RWPE2 (cell line): ENCODE measurements around the gene STAT3.

Experiments
- ATAC-seq: fragments of 200-7000 bp; cut with Tn5 transposase; 3 replicates; pipeline ENCODE4 v1.9.1; 2021; ENCODE audit warnings: low read depth
- DNase-seq: peaks from one replicate; pipeline ENCODE4 v3.0.0-alpha.2; 2020; ENCODE audit warnings: low spot score
- H3K27ac ChIP-seq: fragments of 450-650 bp; 2 replicates; pipeline ENCODE4 v1.5.1; 2017; ENCODE audit warnings: mild to moderate bottlenecking; ENCODE audit not compliant: poor library complexity, severe bottlenecking
- H3K27me3 ChIP-seq: fragments of 250-450 bp; sonication (Bioruptor Pico); 2 replicates; pipeline ENCODE4 v1.5.1; 2021; ENCODE audit warnings: mild to moderate bottlenecking, moderate library complexity; ENCODE audit not compliant: insufficient read depth, poor library complexity, severe bottlenecking
- H3K36me3 ChIP-seq: fragments of 250-450 bp; sonication (Bioruptor Pico); 2 replicates; pipeline ENCODE4 v1.5.1; 2020; ENCODE audit warnings: low read depth, mild to moderate bottlenecking, moderate library complexity
- H3K4me1 ChIP-seq: fragments of 250-450 bp; sonication (Bioruptor Pico); 2 replicates; pipeline ENCODE4 v1.5.1; 2021; ENCODE audit warnings: mild to moderate bottlenecking, moderate library complexity; ENCODE audit not compliant: insufficient read depth, poor library complexity, severe bottlenecking
- H3K4me3 ChIP-seq: fragments of 250-450 bp; sonication (Bioruptor Pico); 2 replicates; pipeline ENCODE4 v1.5.1; 2021; ENCODE audit warnings: mild to moderate bottlenecking, moderate library complexity; ENCODE audit not compliant: severe bottlenecking
- H3K9me3 ChIP-seq: fragments of 250-450 bp; sonication (Bioruptor Pico); 2 replicates; pipeline ENCODE4 v1.5.1; 2021; ENCODE audit warnings: mild to moderate bottlenecking, moderate library complexity; ENCODE audit not compliant: severe bottlenecking
- CTCF ChIP-seq: fragments of 450-650 bp; IDR thresholded peaks from one replicate; pipeline ENCODE4 v1.5.1; 2017; ENCODE audit warnings: mild to moderate bottlenecking, moderate library complexity; ENCODE audit not compliant: poor library complexity, severe bottlenecking

Gene STAT3

GRCh38 chr17:42346481-42346880 lies 41.8 kb downstream of the STAT3 start:
- H3K36me3 ChIP-seq = peaks cover 42% of the 10 kb centered on the region
- H3K4me1 ChIP-seq = peaks cover 7% of the 10 kb centered on the region
- no peak overlapping the region for H3K27ac ChIP-seq
- no peak for ATAC-seq
- no peak for DNase-seq
- H3K27me3 ChIP-seq = no peaks in the 10 kb centered on the region
- no peak for TF ChIP-seq CTCF
- H3K4me3 ChIP-seq = no peak overlapping the region
- no peaks in the 10 kb centered on the region for H3K9me3 ChIP-seq

- DNase-seq = no peak
- no peak for TF ChIP-seq CTCF
- no peak overlapping the region for H3K4me3 ChIP-seq
- H3K9me3 ChIP-seq = no peaks in the 10 kb centered on the region
- peaks cover 50% of the 10 kb centered on the region for H3K36me3 ChIP-seq
- H3K4me1 ChIP-seq = peaks cover 7% of the 10 kb centered on the region
- no peak for ATAC-seq
- H3K27me3 ChIP-seq = no peaks in the 10 kb centered on the region
- H3K27ac ChIP-seq = no peak overlapping the region
These were observed 42.7 kb downstream of the STAT3 start for GRCh38 chr17:42345396-42346073.

- DNase-seq = no peak
- Histone ChIP-seq H3K9me3 (no peaks in the 10 kb centered on the region), H3K4me1 (peaks cover 3% of the 10 kb centered on the region), H3K36me3 (peaks cover 68% of the 10 kb centered on the region), H3K4me3 (no peak overlapping the region), H3K27ac (no peak overlapping the region), H3K27me3 (no peaks in the 10 kb centered on the region)
- TF ChIP-seq CTCF = no peak
- ATAC-seq = no peak
These were observed 45.8 kb downstream of the STAT3 start for GRCh38 chr17:42342242-42343008.

- DNase-seq = no peak
- Histone ChIP-seq H3K27me3 (no peaks in the 10 kb centered on the region), H3K9me3 (no peaks in the 10 kb centered on the region), H3K4me3 (no peak overlapping the region), H3K36me3 (peaks cover 76% of the 10 kb centered on the region), H3K4me1 (no peaks in the 10 kb centered on the region), H3K27ac (no peak overlapping the region)
- TF ChIP-seq CTCF = no peak
- ATAC-seq = no peak
These were observed 46.7 kb downstream of the STAT3 start for GRCh38 chr17:42341568-42341967.

DNA sequence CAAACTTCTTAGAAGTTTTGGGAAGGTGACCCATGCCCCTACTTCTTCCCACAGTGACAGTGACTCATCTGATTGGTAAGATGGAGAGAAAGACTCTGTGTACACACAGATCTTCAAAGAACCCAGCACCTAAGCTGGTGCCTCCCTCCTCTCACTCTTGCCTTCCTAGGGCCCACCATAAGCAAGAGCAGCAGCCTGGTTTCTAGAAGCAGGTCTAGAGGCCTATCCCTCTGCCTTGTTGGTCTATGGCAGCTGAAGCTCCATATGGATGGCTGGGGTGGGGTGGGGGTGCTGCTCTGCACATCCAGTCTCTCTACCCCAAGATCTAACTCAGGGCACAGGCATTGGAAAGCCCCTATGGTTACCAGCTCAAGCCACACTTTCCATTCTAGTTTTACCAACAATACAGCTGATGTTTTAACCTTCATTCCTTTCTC lies 47.5 kb downstream of the STAT3 start:
- ATAC-seq (no peak), DNase-seq (no peak)
- Histone ChIP-seq H3K27ac (no peak overlapping the region), H3K9me3 (no peaks in the 10 kb centered on the region), H3K4me1 (no peaks in the 10 kb centered on the region), H3K27me3 (no peaks in the 10 kb centered on the region), H3K36me3 (peaks cover 77% of the 10 kb centered on the region), H3K4me3 (no peak overlapping the region)
- TF ChIP-seq CTCF = no peak
